H9 (cell line): ENCODE results near the gene PFDN1. TPM values are rescaled to one million over a fixed set of nuclear protein-coding genes. Genes with fewer than 3 reads are reported as not detected.

ENCODE experiments used
- DNase-seq: peaks from one replicate; pipeline ENCODE4 v3.0.0-alpha.2; 2017
- H2AFZ ChIP-seq: one replicate; pipeline ENCODE4 v1.6.1; 2013; ENCODE audit warnings: mild to moderate bottlenecking, low read length, control low read depth, moderate library complexity
- H2AK5ac ChIP-seq: 2 replicates; pipeline ENCODE4 v1.6.1; 2013; ENCODE audit warnings: low read length, control low read depth, mixed read lengths; ENCODE audit not compliant: insufficient read length
- H2BK120ac ChIP-seq: one replicate; pipeline ENCODE4 v1.6.1; 2013; ENCODE audit warnings: low read depth, mild to moderate bottlenecking, low read length, control low read depth, inconsistent platforms; ENCODE audit not compliant: poor library complexity, severe bottlenecking
- H2BK12ac ChIP-seq: 2 replicates; pipeline ENCODE4 v1.6.1; 2013; ENCODE audit warnings: low read length, control low read depth, mixed read lengths, low read depth; ENCODE audit not compliant: insufficient read length
- H2BK15ac ChIP-seq: 2 replicates; pipeline ENCODE4 v1.6.1; 2013; ENCODE audit warnings: low read depth, low read length, control low read depth
- H2BK20ac ChIP-seq: one replicate; pipeline ENCODE4 v1.6.1; 2013; ENCODE audit warnings: low read depth, mild to moderate bottlenecking, low read length, control low read depth, inconsistent platforms; ENCODE audit not compliant: poor library complexity, severe bottlenecking
- H2BK5ac ChIP-seq: 2 replicates; pipeline ENCODE4 v1.6.1; 2013; ENCODE audit warnings: low read length, control low read depth, mixed read lengths; ENCODE audit not compliant: insufficient read length
- H3K14ac ChIP-seq: 2 replicates; pipeline ENCODE4 v1.6.1; 2013; ENCODE audit warnings: low read length, control low read depth; ENCODE audit not compliant: insufficient read depth
- H3K18ac ChIP-seq: 2 replicates; pipeline ENCODE4 v1.6.1; 2013; ENCODE audit warnings: low read depth, mild to moderate bottlenecking, mixed read lengths, low read length, control low read depth; ENCODE audit not compliant: insufficient read length
- H3K23ac ChIP-seq: 2 replicates; pipeline ENCODE4 v1.6.1; 2013; ENCODE audit warnings: low read length, control low read depth, mixed read lengths, low read depth; ENCODE audit not compliant: insufficient read length
- H3K23me2 ChIP-seq: 2 replicates; pipeline ENCODE4 v1.6.1; 2013; ENCODE audit warnings: low read depth, mild to moderate bottlenecking, mixed read lengths, low read length, control low read depth; ENCODE audit not compliant: insufficient read length, poor library complexity, severe bottlenecking
- H3K27ac ChIP-seq: 2 replicates; pipeline ENCODE4 v1.5.1; 2013; ENCODE audit warnings: low read length, control low read depth, mixed read lengths, low read depth; ENCODE audit not compliant: insufficient read length
- H3K27me3 ChIP-seq: 2 replicates; pipeline ENCODE4 v1.6.1; 2013; ENCODE audit warnings: low read length, control low read depth, inconsistent platforms; ENCODE audit not compliant: insufficient read depth
- H3K4ac ChIP-seq: 2 replicates; pipeline ENCODE4 v1.6.1; 2013; ENCODE audit warnings: low read depth, mild to moderate bottlenecking, control low read depth, inconsistent platforms, low read length, moderate library complexity
- H3K4me1 ChIP-seq: 2 replicates; pipeline ENCODE4 v1.6.1; 2013; ENCODE audit warnings: low read length, control low read depth, inconsistent platforms; ENCODE audit not compliant: insufficient read depth
- H3K4me2 ChIP-seq: 2 replicates; pipeline ENCODE4 v1.6.1; 2013; ENCODE audit warnings: low read length, control low read depth, mixed read lengths; ENCODE audit not compliant: insufficient read length, insufficient read depth
- H3K56ac ChIP-seq: 2 replicates; pipeline ENCODE4 v1.6.1; 2013; ENCODE audit warnings: low read depth, mild to moderate bottlenecking, mixed read lengths, low read length, control low read depth; ENCODE audit not compliant: insufficient read length
- H3K79me1 ChIP-seq: 2 replicates; pipeline ENCODE4 v1.6.1; 2013; ENCODE audit warnings: low read depth, mild to moderate bottlenecking, moderate library complexity, low read length, control low read depth, inconsistent platforms; ENCODE audit not compliant: insufficient read depth, poor library complexity, severe bottlenecking
- H3K79me2 ChIP-seq: 2 replicates; pipeline ENCODE4 v1.6.1; 2013; ENCODE audit warnings: low read length, control low read depth, inconsistent platforms; ENCODE audit not compliant: insufficient read depth
- H3K9ac ChIP-seq: 2 replicates; pipeline ENCODE4 v1.6.1; 2013; ENCODE audit warnings: low read length, control low read depth, mixed read lengths; ENCODE audit not compliant: insufficient read length; ENCODE audit errors: extremely low read depth
- H3K9me3 ChIP-seq: one replicate; pipeline ENCODE4 v1.6.1; 2013; ENCODE audit warnings: low read depth, low read length, inconsistent platforms; ENCODE audit not compliant: control insufficient read depth
- H3T11ph ChIP-seq: one replicate; pipeline ENCODE4 v1.6.1; 2013; ENCODE audit warnings: mild to moderate bottlenecking, low read length, control low read depth, inconsistent platforms
- H4K20me1 ChIP-seq: one replicate; pipeline ENCODE4 v1.6.1; 2013; ENCODE audit not compliant: control insufficient read depth, insufficient read length, insufficient read depth
- H4K5ac ChIP-seq: 2 replicates; pipeline ENCODE4 v1.6.1; 2013; ENCODE audit warnings: low read depth, mild to moderate bottlenecking, mixed read lengths, low read length, control low read depth; ENCODE audit not compliant: insufficient read length
- H4K8ac ChIP-seq: replicated peaks from 2 replicates; pipeline ENCODE4 v1.6.1; 2013; ENCODE audit warnings: low read length, control low read depth, mixed read lengths, low read depth; ENCODE audit not compliant: insufficient read length
- H4K91ac ChIP-seq: 2 replicates; pipeline ENCODE4 v1.6.1; 2013; ENCODE audit warnings: low read depth, mild to moderate bottlenecking, moderate library complexity, mixed read lengths, low read length, control low read depth; ENCODE audit not compliant: insufficient read length
- H3K27ac Mint-ChIP-seq, 3 experiments: 2 replicates in 2 of 3; 3 replicates in 1 of 3; pipeline ENCODE4 v1.8.0; 2020 to 2021; ENCODE audit warnings: mixed read lengths in 3 of 3, mild to moderate bottlenecking in 1 of 3, moderate library complexity in 1 of 3
- H3K27me3 Mint-ChIP-seq: 2 replicates; pipeline ENCODE4 v1.8.0; 2021; ENCODE audit warnings: low read depth, mild to moderate bottlenecking, moderate library complexity, mixed read lengths
- H3K36me3 Mint-ChIP-seq, 3 experiments: 2 replicates in 2 of 3; 3 replicates in 1 of 3; pipeline ENCODE4 v1.8.0; 2020 to 2021; ENCODE audit warnings: low read depth in 3 of 3, mixed read lengths in 3 of 3; ENCODE audit not compliant: insufficient read depth in 1 of 3
- H3K4me1 Mint-ChIP-seq, 2 experiments: 2 replicates each; pipeline ENCODE4 v1.8.0; 2020; ENCODE audit warnings: mixed read lengths in 2 of 2
- H3K4me3 Mint-ChIP-seq, 2 experiments: 2 replicates in 1 of 2; 3 replicates in 1 of 2; pipeline ENCODE4 v1.8.0; 2020 to 2021; ENCODE audit warnings: mild to moderate bottlenecking in 2 of 2, mixed read lengths in 2 of 2, moderate library complexity in 1 of 2
- H3K9me3 Mint-ChIP-seq, 2 experiments: 2 replicates in 1 of 2; 3 replicates in 1 of 2; pipeline ENCODE4 v1.8.0; 2020; ENCODE audit warnings: mild to moderate bottlenecking in 2 of 2, mixed read lengths in 2 of 2, moderate library complexity in 1 of 2
- CTCF ChIP-seq: fragments of 200-600 bp; sonication (generic); conservative IDR thresholded peaks from 3 replicates; pipeline ENCODE4 v1.8.0; 2021; ENCODE audit warnings: antibody characterized with exemption, mild to moderate bottlenecking
- WGBS: extraction: QIAGEN DNeasy Blood & Tissue Kit; methylation state at CpG from one replicate; pipeline ENCODE4 v1.1.7; 2013; ENCODE audit warnings: missing lambda C conversion rate, low lambda C conversion rate, mixed read lengths; ENCODE audit not compliant: insufficient read length; ENCODE audit errors: extremely low coverage; 5-methylcytosine and 5-hydroxymethylcytosine counted together
- total RNA-seq: library from RNA; stranded (reverse); gene quantifications from 2 replicates; pipeline ENCODE4 v1.2.1, GENCODE V29; 2021

PFDN1 gene
- total RNA-seq, 1 experiment from 2014 or later = 58.3 TPM

- H3K9ac ChIP-seq = no peak overlapping the region
- H3K4ac ChIP-seq = no peak overlapping the region
- H2AK5ac ChIP-seq = no peak overlapping the region
- no peak overlapping the region for H2BK5ac ChIP-seq
- no peak overlapping the region for H3K4me3 Mint-ChIP-seq
- no peaks in the 10 kb centered on the region for H3K27me3 Mint-ChIP-seq
- no peak overlapping the region for H4K8ac ChIP-seq
- no peak overlapping the region for H3K4me2 ChIP-seq
- H3K4me1 ChIP-seq = peaks cover 7% of the 10 kb centered on the region; the same call in 1 of the 2 replicates
- DNase-seq = no peak
- H2BK15ac ChIP-seq = no peak overlapping the region
- peaks cover 10% of the 10 kb centered on the region in 2 experiments for H3K4me1 Mint-ChIP-seq
- no peak overlapping the region for H2AFZ ChIP-seq
- H3K79me2 ChIP-seq = no peaks in the 10 kb centered on the region
- H3K27ac ChIP-seq = no peak overlapping the region
- H3K27me3 ChIP-seq = no peaks in the 10 kb centered on the region
- H3K23ac ChIP-seq = no peak overlapping the region
- H3T11ph ChIP-seq = no peak overlapping the region
- no peak overlapping the region for H3K27ac Mint-ChIP-seq
- no peak overlapping the region for H3K56ac ChIP-seq
- peaks cover 0 to 5% (median 0%) of the 10 kb centered on the region in 3 experiments; a peak in 2 of 7 replicates for H3K36me3 Mint-ChIP-seq
- no peak overlapping the region for H2BK120ac ChIP-seq
- H3K23me2 ChIP-seq = no peaks in the 10 kb centered on the region
- H2BK20ac ChIP-seq = no peak overlapping the region
- no peaks in the 10 kb centered on the region for H3K9me3 Mint-ChIP-seq
- no peak overlapping the region for H2BK12ac ChIP-seq
- H4K5ac ChIP-seq = no peak overlapping the region
- peaks cover 2% of the 10 kb centered on the region for H3K79me1 ChIP-seq
- no CpG with 5 or more reads among the region's 2 CpGs for WGBS
- TF ChIP-seq CTCF = no peak
- H4K20me1 ChIP-seq = no peaks in the 10 kb centered on the region
- no peak overlapping the region for H4K91ac ChIP-seq
- H3K9me3 ChIP-seq = no peaks in the 10 kb centered on the region
- no peak overlapping the region for H3K18ac ChIP-seq
- no peak overlapping the region for H3K14ac ChIP-seq
Measured at GRCh38 chr5:140197023-140197422, 105.9 kb downstream of the PFDN1 start.
